WTC11 (cell line): ENCODE data around the gene STOX2.

ENCODE experiments used
- CTCF ChIP-seq: fragments of 200-600 bp; IDR thresholded peaks from 2 replicates; pipeline ENCODE4 v1.8.0; 2022; ENCODE audit warnings: antibody characterized with exemption
- IRF2 ChIP-seq: sonication (generic); formaldehyde crosslinking; IDR thresholded peaks from 2 replicates; pipeline ENCODE4 v1.8.0; 2022; ENCODE audit warnings: low read depth, missing genetic modification reagents, borderline replicate concordance
- JUN ChIP-seq: sonication (generic); formaldehyde crosslinking; IDR thresholded peaks from 2 replicates; pipeline ENCODE4 v1.8.0; 2023; ENCODE audit warnings: mild to moderate bottlenecking, missing genetic modification reagents
- SP1 ChIP-seq: sonication (generic); formaldehyde crosslinking; conservative IDR thresholded peaks from 2 replicates; pipeline ENCODE4 v1.8.1; 2022; ENCODE audit warnings: missing genetic modification reagents

- TF ChIP-seq CTCF (no peak), IRF2 (no peak), SP1 (CRISPR knock-in tag) (no peak), JUN (CRISPR knock-in tag) (no peak)
These were observed 3.0 kb downstream of the STOX2 start for GRCh38 chr4:183907871-183908683.
